Peyer's patch (tissue), 4 donors: Measurements from ENCODE around the gene TECTB. TPM values are rescaled to one million over a fixed set of nuclear protein-coding genes. Genes with fewer than 3 reads are reported as not detected.

Source experiments
- DNase-seq, 3 donors: peaks; one replicate each; pipeline ENCODE4 v3.0.0-alpha.2; 2017 to 2019
- H3K27ac ChIP-seq, 4 donors: fragments of 200-600 bp; sonication (generic); one replicate each; pipeline ENCODE4 v1.5.1; 2016 to 2019
- H3K27me3 ChIP-seq, 2 donors: fragments of 200-600 bp; sonication (generic); one replicate each; pipeline ENCODE4 v1.5.1; 2019
- H3K36me3 ChIP-seq, 3 donors: fragments of 200-600 bp; sonication (generic); one replicate each; pipeline ENCODE4 v1.5.1; 2016 to 2019
- H3K4me1 ChIP-seq, 4 donors: fragments of 200-600 bp; sonication (generic); one replicate each; pipeline ENCODE4 v1.5.1; 2016 to 2019
- H3K4me3 ChIP-seq, 4 donors: fragments of 200-600 bp; sonication (generic); 1 replicate in 3 of 4; 2 replicates in 1 of 4; pipeline ENCODE4 v1.5.1; 2016 to 2019; ENCODE audit warnings: mild to moderate bottlenecking in 1 of 4
- H3K9me3 ChIP-seq, 4 donors: fragments of 200-600 bp; sonication (generic); one replicate each; pipeline ENCODE4 v1.5.1; 2016 to 2019; ENCODE audit warnings: mild to moderate bottlenecking in 1 of 4
- CTCF ChIP-seq, 6 experiments: fragments of 450-650 bp in 4 of 6; fragments of 200-600 bp in 2 of 6; sonication (generic) in 1 of 6; IDR thresholded peaks; one replicate each; pipeline ENCODE4 v1.5.1; 2017 to 2019; ENCODE audit warnings: antibody characterized with exemption in 6 of 6, mild to moderate bottlenecking in 3 of 6, moderate library complexity in 1 of 6
- POLR2A ChIP-seq, 2 donors: fragments of 450-650 bp; IDR thresholded peaks; one replicate each; pipeline ENCODE4 v1.5.1; 2017; ENCODE audit warnings: antibody characterized with exemption in 2 of 2, mild to moderate bottlenecking in 2 of 2, moderate library complexity in 2 of 2
- total RNA-seq, 4 donors: library from RNA; depleted of rRNA; stranded (reverse); fragments of >200 nt; gene quantifications; one replicate each; pipeline ENCODE4 v1.1.0, GENCODE V29; 2016

TECTB gene
- total RNA-seq, 4 donors from 2014 or later, result not detected

GRCh38 chr10:112241651-112242341 is 41.4 kb upstream of the TECTB start:
- DNase-seq, result no peak
- H3K4me1 ChIP-seq, result no peaks in the 10 kb centered on the region
- no peak overlapping the region for H3K4me3 ChIP-seq
- peaks cover 0 to 17% (median 5%) of the 10 kb centered on the region in 4 donors for H3K9me3 ChIP-seq
- no peak overlapping the region for H3K27ac ChIP-seq
- no peaks in the 10 kb centered on the region for H3K27me3 ChIP-seq
- TF ChIP-seq POLR2A (IDR thresholded peaks at IDR 0.05) (no peak), CTCF (IDR thresholded peaks at IDR 0.05) (no peak)
- no peaks in the 10 kb centered on the region for H3K36me3 ChIP-seq

- Histone ChIP-seq H3K27me3 (no peaks in the 10 kb centered on the region), H3K36me3 (no peaks in the 10 kb centered on the region), H3K27ac (no peak overlapping the region), H3K4me1 (no peaks in the 10 kb centered on the region), H3K4me3 (no peak overlapping the region), H3K9me3 (peaks cover 0 to 17% (median 5%) of the 10 kb centered on the region in 4 donors)
- TF ChIP-seq CTCF (IDR thresholded peaks at IDR 0.05), result no peak
- no peak for TF ChIP-seq POLR2A (IDR thresholded peaks at IDR 0.05)
- no peak for DNase-seq
These were observed 40.4 kb upstream of the TECTB start for GRCh38 chr10:112242769-112243168.

- H3K27ac ChIP-seq, result no peak overlapping the region
- H3K9me3 ChIP-seq, result peaks cover 0 to 17% (median 5%) of the 10 kb centered on the region in 4 donors
- H3K4me1 ChIP-seq, result no peaks in the 10 kb centered on the region
- TF ChIP-seq CTCF (IDR thresholded peaks at IDR 0.05) (no peak), POLR2A (IDR thresholded peaks at IDR 0.05) (no peak)
- no peaks in the 10 kb centered on the region for H3K36me3 ChIP-seq
- no peaks in the 10 kb centered on the region for H3K27me3 ChIP-seq
- DNase-seq, result no peak
- no peak overlapping the region for H3K4me3 ChIP-seq
These were observed 39.5 kb upstream of the TECTB start for GRCh38 chr10:112243713-112244112.

- Histone ChIP-seq H3K27ac (no peak overlapping the region), H3K4me3 (no peak overlapping the region), H3K27me3 (no peaks in the 10 kb centered on the region), H3K36me3 (no peaks in the 10 kb centered on the region), H3K9me3 (peaks cover 0 to 16% (median 6%) of the 10 kb centered on the region in 4 donors), H3K4me1 (no peaks in the 10 kb centered on the region)
- no peak for DNase-seq
- TF ChIP-seq CTCF (IDR thresholded peaks at IDR 0.05) (no peak), POLR2A (IDR thresholded peaks at IDR 0.05) (no peak)
These were observed 39.0 kb upstream of the TECTB start for GRCh38 chr10:112244197-112244596.

- TF ChIP-seq CTCF (IDR thresholded peaks at IDR 0.05) (no peak), POLR2A (IDR thresholded peaks at IDR 0.05) (no peak)
- Histone ChIP-seq H3K4me1 (no peaks in the 10 kb centered on the region), H3K4me3 (no peak overlapping the region), H3K9me3 (peaks cover 0 to 4% (median 0%) of the 10 kb centered on the region in 4 donors), H3K27ac (no peak overlapping the region), H3K27me3 (no peaks in the 10 kb centered on the region), H3K36me3 (no peaks in the 10 kb centered on the region)
- no peak for DNase-seq
These were observed 35.4 kb upstream of the TECTB start for GRCh38 chr10:112247791-112248190.
